ENCODE measurements around the gene TPD52L2.

The TPD52L2 gene

DNA sequence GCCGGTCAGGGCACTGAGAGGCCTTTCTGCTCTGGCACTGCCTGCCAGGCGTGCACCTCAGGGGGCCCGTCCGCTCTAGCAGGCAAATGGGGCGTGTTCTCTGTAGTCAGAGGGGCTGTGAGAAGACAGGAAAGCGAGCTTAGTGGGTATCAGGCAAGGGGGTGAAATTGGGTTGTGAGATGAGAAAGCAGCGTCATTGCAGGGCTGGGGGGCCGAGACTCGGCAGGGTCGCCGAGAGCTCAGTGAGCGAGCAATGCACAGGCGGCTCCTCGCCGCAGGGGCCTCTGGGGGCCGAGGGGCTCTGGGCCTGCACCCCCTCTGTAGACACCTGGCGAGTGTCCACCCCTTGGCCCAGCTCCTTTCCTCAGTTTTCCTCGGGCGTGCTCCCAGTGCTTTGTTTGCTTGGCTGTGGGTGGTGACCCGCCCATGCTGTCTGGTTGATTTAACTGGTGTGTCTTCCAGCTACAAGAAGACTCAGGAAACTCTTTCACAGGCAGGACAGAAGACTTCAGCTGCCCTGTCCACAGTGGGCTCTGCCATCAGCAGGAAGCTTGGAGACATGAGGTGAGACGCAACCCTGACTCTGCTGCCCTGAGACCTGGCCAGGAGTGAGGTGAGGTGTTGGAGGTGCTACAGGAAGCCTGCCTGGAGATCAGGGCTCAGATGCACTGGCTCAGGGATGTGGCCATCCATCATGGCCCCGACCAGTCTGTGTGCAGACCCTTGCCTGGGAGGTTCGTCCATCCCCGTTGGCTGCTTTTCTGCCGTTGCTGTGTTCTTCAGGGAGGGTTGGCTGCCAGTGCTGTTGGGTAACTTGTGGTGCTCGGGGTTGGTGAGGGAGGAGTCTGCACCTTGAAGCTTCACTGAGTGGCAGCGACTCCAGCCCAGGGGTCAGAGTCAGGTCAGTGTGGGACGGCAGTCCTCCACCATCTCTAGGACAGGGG, 17.5 kb downstream of the TPD52L2 start:
- no peak for DNase-seq

GRCh38 chr20:63883201-63883593, 18.1 kb downstream of the TPD52L2 start:
- no peak for DNase-seq

GRCh38 chr20:63884506-63885263, 19.6 kb downstream of the TPD52L2 start:
- no peak for DNase-seq

DNA sequence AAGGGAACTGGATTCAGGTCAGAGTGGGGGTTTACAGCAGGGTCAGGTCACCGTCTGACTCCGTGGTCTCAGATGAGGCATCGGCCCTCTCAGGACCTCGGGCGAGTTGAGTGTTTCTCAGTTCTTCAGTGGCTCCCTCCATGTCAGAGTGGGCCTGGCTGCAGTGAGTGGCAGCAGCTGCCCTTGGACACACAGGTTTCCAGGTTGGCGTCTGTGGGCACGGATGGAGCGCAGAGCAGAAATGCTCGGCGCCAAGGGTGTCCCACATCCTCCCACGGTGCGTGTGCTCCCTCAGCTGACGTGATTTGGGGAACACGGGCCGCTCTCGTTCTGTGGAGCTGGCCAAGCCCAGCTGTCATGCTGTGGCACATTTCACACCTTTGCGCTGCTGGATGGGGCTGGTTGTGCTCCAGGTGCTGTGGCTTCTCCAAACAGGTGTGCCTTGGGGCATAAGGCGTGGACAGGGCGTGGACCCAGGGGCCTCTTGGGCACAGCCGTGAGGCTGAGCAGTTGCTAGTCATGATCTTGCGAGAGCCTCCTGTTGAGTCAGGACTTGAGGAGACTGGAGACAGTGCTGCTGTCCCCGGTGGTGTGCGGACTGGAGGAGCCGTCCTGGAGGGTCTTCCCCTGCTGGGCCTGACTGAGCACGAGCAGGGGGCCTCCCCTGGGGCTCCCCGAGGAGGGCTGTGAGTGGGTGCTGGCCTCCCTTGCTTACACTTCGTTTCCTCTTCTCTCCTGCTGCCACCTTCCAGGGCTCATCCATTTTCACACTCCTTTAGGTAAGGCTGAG, 20.4 kb downstream of the TPD52L2 start:
- no peak for DNase-seq

DNA sequence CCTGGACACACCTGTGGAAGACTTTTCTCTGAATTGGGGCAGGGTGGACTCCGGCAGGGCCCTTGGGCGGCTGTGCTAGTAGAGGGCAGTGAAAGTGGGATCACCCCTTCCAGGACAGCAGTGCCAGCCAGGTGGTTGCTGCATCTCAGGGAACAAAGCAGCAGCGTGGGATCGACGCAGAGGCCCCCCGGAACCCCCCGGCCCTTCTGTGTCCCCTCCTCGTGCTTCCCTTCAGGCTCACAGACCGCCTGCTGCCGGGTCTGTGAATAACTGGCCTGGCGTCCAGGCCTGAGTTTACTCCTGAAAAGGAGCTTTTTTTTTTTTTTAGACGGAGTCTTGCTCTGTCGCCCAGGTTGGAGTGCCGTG, 21.0 kb downstream of the TPD52L2 start:
- no peak for DNase-seq

GRCh38 chr20:63886921-63887320, 21.9 kb downstream of the TPD52L2 start:
- DNase-seq = no peak

DNA sequence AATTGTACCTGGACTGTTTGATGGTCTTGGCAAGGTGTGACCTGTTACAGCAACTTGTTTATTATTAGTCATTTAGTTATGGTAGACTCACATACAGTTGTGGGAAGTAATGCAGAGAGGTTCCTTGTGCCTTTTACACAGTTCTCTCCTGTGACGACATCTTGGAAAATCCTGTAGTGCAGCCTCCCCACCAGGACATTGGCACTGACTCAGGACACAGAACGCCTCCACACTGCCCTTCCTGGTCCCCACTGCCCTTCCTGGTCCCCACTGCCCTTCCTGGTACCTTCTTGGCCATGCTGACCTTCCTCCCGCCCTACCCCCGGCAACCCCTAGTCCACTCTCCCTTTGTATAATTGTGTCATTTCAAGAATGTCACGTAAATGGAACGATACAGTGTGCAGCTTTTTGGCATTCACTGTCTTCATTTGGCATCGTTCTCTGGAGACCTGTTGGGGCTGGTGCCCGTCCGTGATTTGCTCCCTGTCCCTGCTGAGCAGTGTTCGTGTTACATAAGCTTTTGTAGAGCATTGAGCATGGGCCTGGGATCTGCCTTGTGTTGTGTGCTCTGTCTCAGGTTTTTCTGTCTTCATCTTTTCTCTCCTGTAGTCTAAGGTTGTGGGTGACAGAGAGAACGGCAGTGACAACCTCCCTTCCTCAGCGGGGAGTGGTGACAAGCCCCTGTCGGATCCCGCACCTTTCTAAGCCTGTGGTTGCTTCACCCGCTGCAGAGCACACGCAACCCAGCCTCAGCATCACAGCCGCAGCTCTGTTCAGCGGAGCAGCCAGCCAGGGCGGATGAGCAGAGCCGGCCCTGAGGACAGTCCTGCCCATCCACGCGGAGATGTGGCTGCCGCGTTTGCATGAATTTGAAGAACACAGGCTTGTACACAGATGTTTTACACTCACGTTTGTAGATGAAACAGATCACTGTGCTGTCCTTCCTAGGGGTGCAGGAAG, 24.5 kb downstream of the TPD52L2 start:
- no peak for DNase-seq

DNA sequence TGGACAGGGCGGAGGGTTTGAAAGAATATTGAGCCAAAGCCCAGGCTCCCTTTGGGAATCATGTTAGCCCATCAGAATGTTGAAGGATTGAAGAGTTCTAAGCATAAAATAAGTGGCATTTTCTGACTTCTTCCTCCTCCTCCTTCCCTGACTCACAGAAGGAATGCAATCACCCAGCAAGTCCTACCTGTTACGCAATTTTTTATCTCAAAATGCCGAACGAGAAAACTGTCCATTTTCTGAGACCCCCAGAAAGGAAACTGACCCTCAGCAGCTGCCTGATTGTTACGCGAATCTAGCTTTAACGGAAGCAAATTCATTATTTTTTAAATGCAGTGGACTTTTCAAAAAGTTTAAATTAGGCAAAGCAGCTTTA, 25.1 kb downstream of the TPD52L2 start:
- DNase-seq = no peak

GRCh38 chr20:63890616-63891015, 25.5 kb downstream of the TPD52L2 start:
- DNase-seq = no peak

DNA sequence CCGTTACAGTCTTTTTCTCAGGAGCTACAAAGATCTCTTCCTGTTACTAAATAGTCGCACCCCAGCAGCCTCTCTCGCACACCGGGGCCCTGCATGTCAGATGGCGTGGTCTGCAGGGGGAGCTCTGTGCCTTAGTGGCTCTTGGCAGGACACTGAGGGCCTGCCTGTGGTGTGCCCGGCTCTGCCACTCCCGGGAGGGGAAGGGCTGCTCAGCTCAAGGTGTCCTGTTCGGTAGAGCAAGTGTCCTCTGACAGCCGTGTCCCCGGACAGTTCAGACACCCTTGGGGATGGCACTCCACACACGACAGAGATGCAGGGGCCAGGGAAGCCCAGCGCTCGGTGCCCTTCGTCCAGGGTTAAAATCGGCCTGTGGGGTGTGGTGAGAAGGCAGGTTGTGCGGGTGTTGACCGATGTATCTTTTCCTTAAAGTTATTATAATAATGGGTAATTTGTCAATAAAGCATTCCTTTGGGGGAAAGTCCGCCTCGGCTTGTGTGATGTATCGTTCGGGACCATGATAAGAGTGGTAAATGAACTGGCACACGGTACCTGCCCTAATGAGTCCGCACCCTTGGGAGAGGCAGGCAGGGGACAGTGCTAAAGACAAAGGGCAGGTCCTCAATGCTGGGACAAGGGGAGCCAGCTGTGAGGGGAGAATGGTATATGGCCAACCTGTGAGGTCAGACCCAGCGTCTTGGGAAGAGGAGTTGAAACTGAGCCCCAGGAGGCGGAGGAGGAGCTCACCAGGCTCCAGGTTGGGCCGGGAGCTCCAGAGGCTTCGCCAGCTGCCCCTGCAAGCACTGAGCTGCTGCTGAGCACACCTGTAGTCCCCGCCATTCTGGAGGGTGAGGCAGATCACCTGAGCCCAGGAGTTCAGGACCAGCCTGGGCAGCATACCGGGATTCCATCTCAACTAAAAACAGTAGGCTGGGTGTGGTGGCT, 26.3 kb downstream of the TPD52L2 start:
- no peak for DNase-seq

GRCh38 chr20:63892402-63892801, 27.3 kb downstream of the TPD52L2 start:
- DNase-seq = no peak

- DNase-seq = no peak
Observed at GRCh38 chr20:63893999-63894357, 28.9 kb downstream of the TPD52L2 start.

DNA sequence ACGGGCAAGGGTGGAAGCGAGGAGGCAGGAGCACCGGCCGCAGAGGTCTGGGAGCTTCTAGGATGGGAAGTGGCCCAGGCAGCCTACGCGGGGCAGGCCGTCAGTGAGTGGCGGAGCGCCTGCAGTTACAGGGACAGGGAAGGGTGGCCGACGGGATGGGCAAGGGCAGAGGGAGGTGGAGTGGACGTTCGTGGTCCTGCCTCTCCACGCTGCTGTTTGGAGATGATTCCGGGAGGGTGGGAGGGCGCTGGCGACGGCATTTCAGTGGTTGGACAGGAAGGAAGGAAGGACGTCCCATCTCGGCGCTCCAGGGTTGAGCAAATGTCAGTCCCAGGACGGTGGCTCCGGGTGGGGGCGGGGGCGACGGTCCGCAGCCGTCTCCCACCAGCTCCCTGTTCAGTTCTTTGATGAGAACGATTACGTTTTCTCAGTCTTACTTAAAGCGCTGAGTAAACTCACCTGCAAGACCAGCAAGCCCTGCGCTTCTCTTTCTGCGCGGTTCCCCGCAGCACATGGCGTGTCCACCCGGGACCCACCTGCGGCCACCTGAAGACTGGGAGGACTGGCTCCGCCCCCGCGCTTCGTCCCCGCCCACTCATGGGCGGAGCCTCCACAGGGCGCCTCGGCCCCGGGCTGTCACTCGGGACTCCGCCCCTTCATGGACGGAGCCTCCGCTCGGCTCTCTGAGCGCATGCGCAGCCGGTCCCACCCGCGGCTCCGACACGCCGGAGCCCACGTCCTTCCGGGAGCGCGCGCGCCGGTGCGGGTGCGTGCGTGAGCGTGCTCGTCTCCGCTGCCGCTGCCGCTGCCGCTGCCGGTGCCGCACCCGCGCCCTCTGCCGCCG, 29.5 kb downstream of the TPD52L2 start, which contains the start of gene DNAJC5:
TSS of gene DNAJC5 (plus strand) at position 769 of the 844 bp plus-strand sequence. CDS start 33,220 bp downstream, outside the sequence.
- peak; percentile 96 for DNase-seq

DNA sequence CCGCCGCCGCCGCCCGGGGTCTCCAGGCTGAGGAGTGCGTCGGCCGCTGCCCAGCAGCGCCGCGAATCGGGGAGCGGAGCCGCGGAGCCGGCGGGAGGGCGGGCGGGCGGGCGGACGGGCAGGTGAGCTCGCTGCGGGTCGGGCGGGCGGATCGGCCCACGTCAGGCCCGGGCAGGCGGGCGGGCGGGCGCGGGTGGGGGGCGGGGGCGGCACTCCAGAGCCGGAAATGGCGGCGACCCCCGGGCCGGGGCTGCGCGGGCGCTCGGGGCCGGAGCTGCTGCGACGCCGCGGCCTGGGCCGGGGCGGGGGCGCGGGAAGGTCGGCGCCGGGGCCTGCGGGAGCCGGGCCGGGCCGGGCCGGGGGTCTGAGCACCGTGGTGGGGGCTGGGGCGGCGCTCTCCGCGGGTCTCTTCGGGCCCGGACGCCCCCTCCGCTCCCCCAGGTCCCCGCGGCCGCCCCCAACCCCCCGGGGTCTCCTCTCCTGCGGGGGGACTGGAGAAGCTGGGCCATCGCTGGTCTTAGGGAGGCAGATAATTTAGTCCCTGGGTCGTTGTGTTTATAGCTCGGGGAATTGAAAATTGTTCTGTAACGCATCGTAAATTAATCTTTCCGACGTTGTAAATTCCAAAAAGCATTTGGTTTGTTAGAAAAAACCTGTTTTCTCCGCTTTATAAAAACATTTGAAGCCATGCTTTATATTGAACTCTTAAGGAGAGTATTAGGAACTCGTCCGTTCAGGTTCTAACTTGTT, 30.3 kb downstream of the TPD52L2 start:
- DNase-seq = no peak

GRCh38 chr20:63895952-63896263, 30.8 kb downstream of the TPD52L2 start:
- no peak for DNase-seq

GRCh38 chr20:63896264-63897105, 31.4 kb downstream of the TPD52L2 start:
- peak; percentile 9 for DNase-seq

- no peak for DNase-seq
Observed at GRCh38 chr20:63897978-63898561, 33.0 kb downstream of the TPD52L2 start.

All from activated gamma-delta T cell treated with Interleukin-2 at 50 U/mL for 16 hours (primary cell).